MM.1S (cell line): ENCODE data around the gene NAA11.

ENCODE experiments used
- DNase-seq: peaks from one replicate; pipeline ENCODE4 v3.0.0-alpha.2; 2015
- H2AFZ ChIP-seq: fragments of 300-600 bp; sonication (generic); 2 replicates; pipeline ENCODE4 v1.6.0; 2016; ENCODE audit warnings: antibody characterized with exemption, low read length
- H3F3A ChIP-seq: fragments of 300-600 bp; sonication (generic); 2 replicates; pipeline ENCODE4 v1.6.1; 2016; ENCODE audit warnings: mild to moderate bottlenecking, antibody characterized with exemption, low read length, moderate library complexity, mixed read lengths; ENCODE audit not compliant: insufficient read depth
- H3K27ac ChIP-seq: fragments of 300-600 bp; sonication (generic); 2 replicates; pipeline ENCODE4 v1.5.1; 2016; ENCODE audit warnings: mild to moderate bottlenecking, low read length
- H3K27me3 ChIP-seq: fragments of 300-600 bp; sonication (generic); replicated peaks from 2 replicates; pipeline ENCODE4 v1.6.0; 2016; ENCODE audit warnings: low read length; ENCODE audit not compliant: insufficient read depth
- H3K36me3 ChIP-seq: fragments of 300-600 bp; sonication (generic); replicated peaks from 2 replicates; pipeline ENCODE4 v1.6.1; 2016; ENCODE audit warnings: mild to moderate bottlenecking, low read length, mixed read lengths; ENCODE audit not compliant: insufficient read depth
- H3K4me1 ChIP-seq: fragments of 300-600 bp; sonication (generic); 2 replicates; pipeline ENCODE4 v1.6.1; 2016; ENCODE audit warnings: low read length, mixed read lengths
- H3K4me2 ChIP-seq: fragments of 300-600 bp; sonication (generic); 2 replicates; pipeline ENCODE4 v1.6.0; 2016; ENCODE audit warnings: low read depth, low read length
- H3K4me3 ChIP-seq: fragments of 300-600 bp; sonication (generic); 2 replicates; pipeline ENCODE4 v1.5.1; 2016; ENCODE audit warnings: low read length, mixed read lengths
- H3K79me2 ChIP-seq: fragments of 300-600 bp; sonication (generic); 2 replicates; pipeline ENCODE4 v1.6.1; 2016; ENCODE audit warnings: mixed run types, low read length, mixed read lengths
- H3K9ac ChIP-seq: fragments of 300-600 bp; sonication (generic); 2 replicates; pipeline ENCODE4 v1.6.1; 2016; ENCODE audit warnings: low read length, mixed read lengths
- H3K9me2 ChIP-seq: fragments of 300-600 bp; sonication (generic); replicated peaks from 2 replicates; pipeline ENCODE4 v1.6.1; 2016; ENCODE audit warnings: mild to moderate bottlenecking, low read length, mixed read lengths; ENCODE audit not compliant: insufficient read depth
- H3K9me3 ChIP-seq: fragments of 300-600 bp; sonication (generic); replicated peaks from 2 replicates; pipeline ENCODE4 v1.6.1; 2016; ENCODE audit warnings: mild to moderate bottlenecking, low read length, mixed read lengths; ENCODE audit not compliant: insufficient read depth
- H4K20me1 ChIP-seq: fragments of 300-600 bp; sonication (generic); 2 replicates; pipeline ENCODE4 v1.6.1; 2016; ENCODE audit warnings: mild to moderate bottlenecking, low read length, moderate library complexity, mixed read lengths; ENCODE audit not compliant: insufficient read depth
- EZH2 ChIP-seq: fragments of 300-600 bp; sonication (generic); optimal IDR thresholded peaks from 2 replicates; pipeline ENCODE3; 2017; ENCODE audit warnings: low read depth, mild to moderate bottlenecking, antibody characterized with exemption, low read length, mixed read lengths
- EZH2phosphoT487 ChIP-seq: fragments of 300-600 bp; sonication (generic); IDR thresholded peaks from 2 replicates; pipeline ENCODE4 v1.6.1; 2018; ENCODE audit warnings: antibody characterized with exemption, low read length
- TF ChIP-seq, protein P1 (sequence below): fragments of 300-600 bp; sonication (generic); IDR thresholded peaks from 2 replicates; pipeline ENCODE4 v1.5.1; 2016; ENCODE audit warnings: antibody characterized with exemption, low read length, mixed read lengths

The NAA11 gene

DNA sequence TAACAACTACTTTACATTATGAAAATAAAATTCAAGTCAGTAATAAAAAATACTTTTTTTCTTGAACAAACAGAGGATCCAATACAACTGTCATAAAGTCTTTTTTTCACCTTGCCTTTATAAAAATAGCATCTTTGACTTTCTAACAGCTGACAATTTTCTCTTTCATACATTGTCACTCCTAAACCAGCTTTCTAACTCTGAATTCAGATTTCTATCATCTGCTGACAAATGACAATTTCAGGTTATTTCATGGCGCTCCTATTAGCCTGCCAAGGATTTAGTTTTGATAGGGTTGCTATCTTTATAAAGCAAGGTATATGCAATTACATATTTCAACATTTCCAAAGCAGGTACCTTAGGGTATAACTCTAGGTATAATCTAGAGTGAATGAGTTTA lies 14.6 kb downstream of the NAA11 start:
- no peaks in the 10 kb centered on the region for H4K20me1 ChIP-seq
- no peak overlapping the region for H3K4me3 ChIP-seq
- no peaks in the 10 kb centered on the region for H3K4me1 ChIP-seq
- no peaks in the 10 kb centered on the region for H3K9me2 ChIP-seq
- no peak overlapping the region for H3K4me2 ChIP-seq
- H3K27me3 ChIP-seq = no peaks in the 10 kb centered on the region
- no peak for TF ChIP-seq EZH2phosphoT487
- TF ChIP-seq, protein P1, sequence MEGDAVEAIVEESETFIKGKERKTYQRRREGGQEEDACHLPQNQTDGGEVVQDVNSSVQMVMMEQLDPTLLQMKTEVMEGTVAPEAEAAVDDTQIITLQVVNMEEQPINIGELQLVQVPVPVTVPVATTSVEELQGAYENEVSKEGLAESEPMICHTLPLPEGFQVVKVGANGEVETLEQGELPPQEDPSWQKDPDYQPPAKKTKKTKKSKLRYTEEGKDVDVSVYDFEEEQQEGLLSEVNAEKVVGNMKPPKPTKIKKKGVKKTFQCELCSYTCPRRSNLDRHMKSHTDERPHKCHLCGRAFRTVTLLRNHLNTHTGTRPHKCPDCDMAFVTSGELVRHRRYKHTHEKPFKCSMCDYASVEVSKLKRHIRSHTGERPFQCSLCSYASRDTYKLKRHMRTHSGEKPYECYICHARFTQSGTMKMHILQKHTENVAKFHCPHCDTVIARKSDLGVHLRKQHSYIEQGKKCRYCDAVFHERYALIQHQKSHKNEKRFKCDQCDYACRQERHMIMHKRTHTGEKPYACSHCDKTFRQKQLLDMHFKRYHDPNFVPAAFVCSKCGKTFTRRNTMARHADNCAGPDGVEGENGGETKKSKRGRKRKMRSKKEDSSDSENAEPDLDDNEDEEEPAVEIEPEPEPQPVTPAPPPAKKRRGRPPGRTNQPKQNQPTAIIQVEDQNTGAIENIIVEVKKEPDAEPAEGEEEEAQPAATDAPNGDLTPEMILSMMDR = no peak
- no peak for TF ChIP-seq EZH2
- no peaks in the 10 kb centered on the region for H3F3A ChIP-seq
- H2AFZ ChIP-seq = no peak overlapping the region
- no peak overlapping the region for H3K9ac ChIP-seq
- no peaks in the 10 kb centered on the region for H3K79me2 ChIP-seq
- DNase-seq = no peak
- H3K9me3 ChIP-seq = no peaks in the 10 kb centered on the region
- no peak overlapping the region for H3K27ac ChIP-seq
- no peaks in the 10 kb centered on the region for H3K36me3 ChIP-seq

- Histone ChIP-seq H3K79me2 (no peaks in the 10 kb centered on the region), H3K4me2 (no peak overlapping the region), H3K27ac (no peak overlapping the region), H3K36me3 (no peaks in the 10 kb centered on the region), H4K20me1 (no peaks in the 10 kb centered on the region), H3K9me3 (no peaks in the 10 kb centered on the region), H2AFZ (no peak overlapping the region), H3F3A (no peaks in the 10 kb centered on the region), H3K9me2 (no peaks in the 10 kb centered on the region), H3K27me3 (no peaks in the 10 kb centered on the region), H3K9ac (no peak overlapping the region), H3K4me1 (no peaks in the 10 kb centered on the region), H3K4me3 (no peak overlapping the region)
- no peak for DNase-seq
- TF ChIP-seq EZH2 (no peak), EZH2phosphoT487 (no peak)
- TF ChIP-seq, protein P1 = no peak
Observed at GRCh38 chr4:79308971-79309370, 16.9 kb downstream of the NAA11 start.

DNA sequence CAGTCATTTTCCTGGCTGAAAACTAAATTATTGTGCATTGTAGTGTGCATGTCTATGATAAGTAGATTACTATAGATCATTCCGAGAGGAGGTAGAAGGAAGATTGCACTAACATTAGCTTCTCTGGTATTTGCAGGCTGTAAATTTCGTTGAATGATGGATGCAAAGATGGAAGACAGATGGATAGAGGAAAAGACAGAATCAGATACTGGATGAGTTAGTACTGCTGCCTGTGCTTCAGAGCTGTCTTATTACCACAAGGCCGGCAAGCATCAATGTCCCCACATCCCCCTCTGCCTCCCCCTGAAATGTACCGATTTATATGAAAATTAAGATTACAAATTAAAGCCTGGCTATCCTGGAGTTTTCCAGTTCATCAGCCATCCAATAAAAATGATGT lies 17.7 kb downstream of the NAA11 start:
- Histone ChIP-seq H3K9me2 (no peaks in the 10 kb centered on the region), H2AFZ (no peak overlapping the region), H4K20me1 (no peaks in the 10 kb centered on the region), H3F3A (no peaks in the 10 kb centered on the region), H3K27me3 (no peaks in the 10 kb centered on the region), H3K4me2 (no peak overlapping the region), H3K27ac (no peak overlapping the region), H3K9ac (no peak overlapping the region), H3K4me3 (no peak overlapping the region), H3K9me3 (no peaks in the 10 kb centered on the region), H3K36me3 (no peaks in the 10 kb centered on the region), H3K4me1 (no peaks in the 10 kb centered on the region), H3K79me2 (no peaks in the 10 kb centered on the region)
- no peak for TF ChIP-seq EZH2
- TF ChIP-seq EZH2phosphoT487 = no peak
- TF ChIP-seq, protein P1 = no peak
- no peak for DNase-seq
